H1 (cell line): ENCODE results near the gene COL1A1. TPM values are rescaled to one million over a fixed set of nuclear protein-coding genes. Genes with fewer than 3 reads are reported as not detected.

ENCODE experiments used
- CTCF ChIP-seq, 3 experiments: IDR thresholded peaks; 1 replicate in 2 of 3; 2 replicates in 1 of 3; pipeline versions ENCODE4 v1.5.1 to v1.6.1; 2011; ENCODE audit warnings: low read length in 3 of 3, mild to moderate bottlenecking in 3 of 3, inconsistent platforms in 2 of 3, low read depth in 1 of 3, moderate library complexity in 1 of 3; ENCODE audit not compliant: insufficient read depth in 1 of 3; ENCODE audit errors: control extremely low read depth in 1 of 3
- TAF1 ChIP-seq: IDR thresholded peaks from 2 replicates; pipeline ENCODE4 v1.6.1; 2011; ENCODE audit warnings: mild to moderate bottlenecking, low read depth, low read length
- polyA plus RNA-seq, 7 experiments: library from polyadenylated mRNA; depleted of rRNA in 3 of 7; stranded (reverse) in 5 of 7; unstranded in 2 of 7; fragments of >200 nt in 5 of 7; fragments of 200-250 nt in 2 of 7; gene quantifications; 1 replicate in 5 of 7; 2 replicates in 1 of 7; 4 replicates in 1 of 7; pipeline versions ENCODE4 v1.2.1 to v1.2.3, GENCODE V29; 2011 to 2013; ENCODE audit warnings: missing spikeins in 2 of 7, mixed read lengths in 2 of 7
- total RNA-seq: library from RNA; stranded (reverse); fragmentation: NEBNext Ultra II Directional; extraction: Animal tissue kit (Norgen Biotek cat#: 25700); gene quantifications from 2 replicates; pipeline ENCODE4 v1.2.1, GENCODE V29; 2021

COL1A1 gene
- total and polyA plus RNA-seq, 2 of the 8 experiments (the other 6 are each of a cell fraction or from before 2014, with no cell fraction given), result 14.1 to 80.4 TPM

GRCh38 chr17:50137042-50137441 lies 64.4 kb downstream of the COL1A1 start (continued):
- no peak for TF ChIP-seq CTCF (IDR thresholded peaks at IDR 0.05; ENCODE audit: control extremely low read depth in 1 of 3, insufficient read depth in 1 of 3, low read depth in 1 of 3, low read length in 3 of 3)
- TF ChIP-seq TAF1, result no peak
